Testis (tissue), 5 donors: ENCODE measurements around the gene PRDM13. TPM values are rescaled to one million over a fixed set of nuclear protein-coding genes. Genes with fewer than 3 reads are reported as not detected.

Experiments used
- DNase-seq: peaks from one replicate; pipeline ENCODE4 v3.0.0-alpha.2; 2019
- H3K27ac ChIP-seq, 2 donors: fragments of 200-600 bp; sonication (generic); one replicate each; pipeline ENCODE4 v1.5.1; 2019
- H3K27me3 ChIP-seq: fragments of 200-600 bp; sonication (generic); one replicate; pipeline ENCODE4 v1.5.1; 2019
- H3K36me3 ChIP-seq: fragments of 200-600 bp; sonication (generic); one replicate; pipeline ENCODE4 v1.5.1; 2017; ENCODE audit warnings: low read depth; ENCODE audit errors: missing control alignments
- H3K4me1 ChIP-seq: fragments of 200-600 bp; sonication (generic); one replicate; pipeline ENCODE4 v1.5.1; 2019
- H3K4me3 ChIP-seq, 2 donors: fragments of 200-600 bp; sonication (generic); one replicate each; pipeline ENCODE4 v1.5.1; 2017 to 2019
- H3K9me3 ChIP-seq: fragments of 200-600 bp; sonication (generic); one replicate; pipeline ENCODE4 v1.5.1; 2017
- POLR2A ChIP-seq: fragments of 450-650 bp; IDR thresholded peaks from one replicate; pipeline ENCODE4 v1.6.1; 2017; ENCODE audit warnings: antibody characterized with exemption, mild to moderate bottlenecking, moderate library complexity
- WGBS, 2 donors: methylation state at CpG; one replicate each; pipeline ENCODE4 v1.1.5; 2018; 5-methylcytosine and 5-hydroxymethylcytosine counted together
- intact Hi-C: fragments of 100-400 bp; cut with DNase I; formaldehyde crosslinking; loops from one replicate; pipeline ENCODE4 v1.15.1; 2023; ENCODE audit warnings: low total_unique reads
- long read RNA-seq, 2 donors: transcript quantifications; one replicate each; lab custom pipeline, GENCODE V29; 2026
- polyA plus RNA-seq: library from polyadenylated mRNA; stranded (reverse); fragments of 350-450 nt; fragmentation: Illumina TruSeq; extraction: RNeasy Lipid Tissue Mini Kit (QIAGEN cat#74804); gene quantifications from one replicate; pipeline ENCODE4 v1.2.3, GENCODE V29; 2014; ENCODE audit warnings: low read depth, low replicate concordance; ENCODE audit not compliant: insufficient read depth
- total RNA-seq, 2 donors: library from RNA; depleted of rRNA; stranded (reverse); fragments of >200 nt; gene quantifications; one replicate each; pipeline ENCODE4 v1.2.3, GENCODE V29; 2016
- TF ChIP-seq, protein P1 (sequence below), 3 experiments: fragments of 450-650 bp in 2 of 3; fragments of 200-600 bp in 1 of 3; sonication (generic) in 1 of 3; IDR thresholded peaks; one replicate each; pipeline ENCODE4 v1.5.1; 2016 to 2019; ENCODE audit warnings: antibody characterized with exemption in 3 of 3, mild to moderate bottlenecking in 2 of 3, moderate library complexity in 1 of 3

PRDM13 gene
- total RNA-seq (1 to 10 TPM in 1 of 2 donors, under 1 TPM in 1; 0.68 to 1.0 TPM), polyA plus RNA-seq (0.16 TPM)
- long read RNA-seq, donor 1 = 0 reads
- long read RNA-seq, donor 2 = 0 reads

DNA sequence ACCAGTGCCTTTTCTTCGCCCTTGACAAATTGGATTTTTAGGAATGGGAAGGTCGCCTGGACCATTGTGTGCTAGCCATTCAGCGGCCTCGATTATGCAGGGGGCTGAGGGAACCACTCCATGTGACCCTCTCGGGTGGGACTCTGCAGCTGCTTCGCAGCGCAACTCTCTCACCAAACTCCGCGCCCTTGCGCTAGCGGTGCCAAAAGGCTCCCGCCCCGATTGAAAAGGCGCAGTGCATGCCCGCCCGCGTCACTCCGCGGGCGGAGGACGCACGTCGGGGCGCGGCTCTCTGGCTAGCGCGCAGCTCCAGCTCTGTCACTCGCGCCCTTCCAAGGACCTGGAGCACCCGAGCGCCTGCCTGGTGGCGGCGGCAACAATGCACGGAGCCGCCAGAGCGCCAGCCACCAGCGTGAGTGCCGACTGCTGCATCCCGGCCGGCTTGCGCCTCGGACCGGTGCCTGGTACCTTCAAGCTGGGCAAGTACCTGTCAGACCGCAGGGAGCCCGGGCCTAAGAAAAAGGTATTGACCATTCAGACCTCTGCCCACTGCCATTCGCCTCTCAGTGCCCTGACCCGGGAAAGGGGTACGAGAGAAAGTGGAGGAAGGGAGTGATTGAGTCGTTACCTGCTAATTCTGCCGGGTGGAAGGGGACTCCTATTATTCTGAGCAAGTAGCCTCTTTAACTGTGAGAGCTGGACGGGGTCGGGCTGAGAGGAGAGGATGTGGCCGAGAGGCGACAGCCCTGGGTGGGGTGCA lies at the start of gene PRDM13:
TSS of gene PRDM13 (plus strand) at position 178 of the 760 bp plus-strand sequence. CDS start at position 380, 202 bp downstream.
- intact Hi-C loops = no loop called here
- peak within 1 kb of the TSS in 1 of 2 donors; percentile 15 for H3K4me3 ChIP-seq
- H3K9me3 ChIP-seq = no peaks in the 10 kb centered on the region
- H3K27me3 ChIP-seq = peaks cover 3% of the 10 kb centered on the region
- H3K36me3 ChIP-seq = no peaks in the 10 kb centered on the region
- peaks cover 7% of the 10 kb centered on the region for H3K4me1 ChIP-seq
- no peak within 1 kb of the TSS for H3K27ac ChIP-seq
- WGBS, 2 donors = 4% methylated on average over 16 to 44 of the region's 54 CpGs
- TF ChIP-seq, protein P1, sequence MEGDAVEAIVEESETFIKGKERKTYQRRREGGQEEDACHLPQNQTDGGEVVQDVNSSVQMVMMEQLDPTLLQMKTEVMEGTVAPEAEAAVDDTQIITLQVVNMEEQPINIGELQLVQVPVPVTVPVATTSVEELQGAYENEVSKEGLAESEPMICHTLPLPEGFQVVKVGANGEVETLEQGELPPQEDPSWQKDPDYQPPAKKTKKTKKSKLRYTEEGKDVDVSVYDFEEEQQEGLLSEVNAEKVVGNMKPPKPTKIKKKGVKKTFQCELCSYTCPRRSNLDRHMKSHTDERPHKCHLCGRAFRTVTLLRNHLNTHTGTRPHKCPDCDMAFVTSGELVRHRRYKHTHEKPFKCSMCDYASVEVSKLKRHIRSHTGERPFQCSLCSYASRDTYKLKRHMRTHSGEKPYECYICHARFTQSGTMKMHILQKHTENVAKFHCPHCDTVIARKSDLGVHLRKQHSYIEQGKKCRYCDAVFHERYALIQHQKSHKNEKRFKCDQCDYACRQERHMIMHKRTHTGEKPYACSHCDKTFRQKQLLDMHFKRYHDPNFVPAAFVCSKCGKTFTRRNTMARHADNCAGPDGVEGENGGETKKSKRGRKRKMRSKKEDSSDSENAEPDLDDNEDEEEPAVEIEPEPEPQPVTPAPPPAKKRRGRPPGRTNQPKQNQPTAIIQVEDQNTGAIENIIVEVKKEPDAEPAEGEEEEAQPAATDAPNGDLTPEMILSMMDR (IDR thresholded peaks at IDR 0.05) = no peak
- no peak for TF ChIP-seq POLR2A
- no peak for DNase-seq

DNA sequence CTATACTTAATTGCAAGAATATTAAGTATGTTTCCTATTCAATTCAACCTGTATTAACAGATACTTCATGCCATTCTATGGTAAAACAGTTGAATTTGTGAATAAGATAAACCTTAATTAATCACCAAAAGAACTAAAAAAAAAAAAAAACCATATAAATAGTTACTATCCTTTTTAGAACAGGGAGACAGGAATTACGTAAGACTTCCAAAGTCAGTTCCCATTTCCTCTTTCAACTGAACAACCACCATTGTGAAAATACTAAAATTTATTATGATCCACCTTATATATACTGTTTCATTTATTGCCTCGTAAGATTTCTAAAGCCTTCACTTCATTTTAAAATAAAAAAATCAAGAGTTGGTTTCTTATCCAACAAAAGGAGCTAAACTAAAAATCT lies 47.6 kb upstream of the PRDM13 start:
- Histone ChIP-seq H3K4me1 (peaks cover 12% of the 10 kb centered on the region), H3K27ac (no peak overlapping the region), H3K4me3 (no peak overlapping the region), H3K36me3 (no peaks in the 10 kb centered on the region), H3K27me3 (no peaks in the 10 kb centered on the region), H3K9me3 (no peaks in the 10 kb centered on the region)
- DNase-seq = no peak
- WGBS, 2 donors = 89 to 91% methylated on average over 2 of the region's 2 CpGs
- TF ChIP-seq POLR2A = no peak
- TF ChIP-seq, protein P1 (IDR thresholded peaks at IDR 0.05) = no peak
- intact Hi-C loops = no loop called here

DNA sequence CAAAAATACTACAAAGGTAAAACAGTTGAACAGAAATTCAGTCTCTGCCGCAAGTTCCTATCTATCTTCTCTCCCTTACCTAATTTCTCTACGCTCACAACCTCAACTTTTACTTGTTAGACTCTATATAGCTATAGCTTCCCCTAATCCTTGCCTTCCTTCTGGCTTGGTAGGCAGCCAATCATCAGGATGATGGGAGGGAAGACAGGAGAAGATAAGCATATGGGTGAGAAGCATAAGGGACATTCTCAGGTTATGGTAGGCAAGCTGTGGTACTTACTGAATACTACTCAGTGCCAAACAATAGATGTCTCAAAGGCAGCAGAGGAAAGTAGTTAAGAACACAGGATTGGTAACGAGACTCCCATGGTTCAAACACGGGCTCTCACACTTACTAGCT lies 46.0 kb upstream of the PRDM13 start:
- intact Hi-C loops = no loop called here
- WGBS, 2 donors = 93 to 97% methylated on average over 4 of the region's 4 CpGs
- no peak overlapping the region for H3K27ac ChIP-seq
- no peaks in the 10 kb centered on the region for H3K36me3 ChIP-seq
- no peak overlapping the region for H3K4me3 ChIP-seq
- TF ChIP-seq POLR2A = no peak
- TF ChIP-seq, protein P1 (IDR thresholded peaks at IDR 0.05) = no peak
- no peaks in the 10 kb centered on the region for H3K27me3 ChIP-seq
- H3K4me1 ChIP-seq = peaks cover 12% of the 10 kb centered on the region
- no peaks in the 10 kb centered on the region for H3K9me3 ChIP-seq
- DNase-seq = no peak

DNA sequence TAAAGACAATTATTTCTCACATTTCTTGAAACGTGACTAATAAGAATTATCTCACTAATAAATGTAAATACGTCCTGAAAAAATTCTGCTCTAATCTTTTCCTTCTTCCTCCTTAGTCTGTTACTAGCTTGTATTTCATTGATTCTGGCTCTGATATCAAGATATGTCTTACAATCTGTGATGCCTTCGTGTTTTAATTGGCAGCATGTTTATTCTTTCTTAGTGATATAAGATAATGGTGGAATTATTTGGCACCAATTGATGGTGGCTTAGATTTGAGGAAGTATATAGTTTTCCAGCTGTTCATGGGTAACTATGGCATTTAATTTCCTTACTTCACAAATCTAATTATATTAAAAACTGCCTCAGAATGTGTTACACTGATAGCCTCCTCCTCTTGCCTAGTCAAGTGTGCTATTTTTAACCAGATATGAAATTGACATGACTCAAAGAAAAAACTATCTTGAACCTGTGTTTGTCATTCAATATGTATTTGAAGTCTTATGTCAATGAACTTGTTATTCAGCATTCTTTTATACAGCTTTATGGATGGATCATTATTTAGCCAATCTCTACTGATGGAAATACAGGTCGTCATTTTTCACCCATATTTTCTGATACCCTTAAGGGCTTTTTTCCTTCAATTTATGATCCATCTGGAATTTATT lies 43.4 kb upstream of the PRDM13 start:
- DNase-seq = no peak
- no peaks in the 10 kb centered on the region for H3K27me3 ChIP-seq
- H3K4me1 ChIP-seq = peaks cover 18% of the 10 kb centered on the region
- no peaks in the 10 kb centered on the region for H3K36me3 ChIP-seq
- no peaks in the 10 kb centered on the region for H3K9me3 ChIP-seq
- H3K4me3 ChIP-seq = no peak overlapping the region
- TF ChIP-seq POLR2A = no peak
- TF ChIP-seq, protein P1 (IDR thresholded peaks at IDR 0.05) = no peak
- H3K27ac ChIP-seq = no peak overlapping the region
- intact Hi-C loops = no loop called here
- 36 to 44% methylated on average over 4 of the region's 4 CpGs for WGBS, 2 donors
